AG10803 (cell line): ENCODE results near the gene CES1.
"Not testable (repeated sequence)": the region's sequence is repeated elsewhere in the genome, so short reads cannot be mapped to it uniquely, and the experiment has no call there.

Experiments
- DNase-seq: peaks from one replicate; pipeline ENCODE4 v3.0.0; 2010; ENCODE audit warnings: low read depth
- H3K4me3 ChIP-seq: 2 replicates; pipeline ENCODE4 v1.5.1; 2011; ENCODE audit warnings: mild to moderate bottlenecking, low read length, control low read depth
- CTCF ChIP-seq: conservative IDR thresholded peaks from 2 replicates; pipeline ENCODE4 v1.5.1; 2011; ENCODE audit warnings: mild to moderate bottlenecking, low read length, control low read depth, inconsistent platforms

CES1 gene

GRCh38 chr16:55779402-55780094 lies 53.3 kb downstream of the CES1 start:
- no peak for TF ChIP-seq CTCF
- no peak overlapping the region for H3K4me3 ChIP-seq
- no peak for DNase-seq

- TF ChIP-seq CTCF: no peak
- H3K4me3 ChIP-seq: no peak overlapping the region
- no peak for DNase-seq
These were observed 54.1 kb downstream of the CES1 start for GRCh38 chr16:55778757-55779156.

- no peak overlapping the region for H3K4me3 ChIP-seq
- no peak for TF ChIP-seq CTCF
- no peak for DNase-seq
These were observed 57.0 kb downstream of the CES1 start for GRCh38 chr16:55775857-55776256.

- DNase-seq: no peak
These were observed 58.9 kb downstream of the CES1 start for GRCh38 chr16:55773859-55774549.

GRCh38 chr16:55765161-55765560 lies 67.7 kb downstream of the CES1 start:
- DNase-seq: no peak
- TF ChIP-seq CTCF: no peak
- no peak overlapping the region for H3K4me3 ChIP-seq

More at GRCh38 chr16:55773859-55774549, 58.9 kb downstream of the CES1 start:
- TF ChIP-seq CTCF: no peak
- H3K4me3 ChIP-seq: no peak overlapping the region

GRCh38 chr16:55760310-55761001 lies 72.4 kb downstream of the CES1 start:
- no peak for DNase-seq
- no peak overlapping the region; the same call in 1 of the 2 replicates for H3K4me3 ChIP-seq
- no peak for TF ChIP-seq CTCF

GRCh38 chr16:55759965-55760309 lies 73.0 kb downstream of the CES1 start:
- DNase-seq, H3K4me3 ChIP-seq: not testable (repeated sequence)

- not testable (repeated sequence) for H3K4me3 ChIP-seq, DNase-seq
These were observed 75.0 kb downstream of the CES1 start for GRCh38 chr16:55757595-55758527.
